Hematopoietic multipotent progenitor cell treated with erythropoietin and hydrocortisone succinate and interleukin-3 and kit ligand, for 15 days (in vitro differentiated cells): ENCODE measurements around the gene C2orf72.
"Not testable (repeated sequence)": the region's sequence is repeated elsewhere in the genome, so short reads cannot be mapped to it uniquely, and the experiment has no call there.

Experiments used
- DNase-seq: peaks from one replicate; pipeline ENCODE4 v3.0.0-alpha.2; 2015; ENCODE audit warnings: low spot score

Gene C2orf72

GRCh38 chr2:231037202-231037730 lies at the start of gene C2orf72:
Gene C2orf72 (plus strand): TSS chr2:231037523. CDS start chr2:231037566, 43 bp downstream.
- DNase-seq, result no peak

GRCh38 chr2:230989731-230990130 lies 47.6 kb upstream of the C2orf72 start:
- DNase-seq, result no peak

GRCh38 chr2:230990131-230990898 lies 47.0 kb upstream of the C2orf72 start:
- DNase-seq, result no peak

- no peak for DNase-seq
Observed at GRCh38 chr2:230990899-230991150, 46.5 kb upstream of the C2orf72 start.

- DNase-seq, result no peak
Observed at GRCh38 chr2:230991598-230991997, 45.7 kb upstream of the C2orf72 start.

GRCh38 chr2:230995821-230996220 lies 41.5 kb upstream of the C2orf72 start, which contains the start of gene SPATA3:
Gene SPATA3 (plus strand): TSS chr2:230996121. CDS start chr2:230996234, 113 bp downstream.
- DNase-seq, result no peak

- DNase-seq, result no peak
Observed at GRCh38 chr2:230996661-230997060, 40.7 kb upstream of the C2orf72 start.

GRCh38 chr2:230998882-230999281 lies 38.4 kb upstream of the C2orf72 start:
- DNase-seq, result no peak

- DNase-seq, result no peak
Observed at GRCh38 chr2:230999477-230999876, 37.8 kb upstream of the C2orf72 start.

- DNase-seq, result no peak
Observed at GRCh38 chr2:231000211-231000904, 37.0 kb upstream of the C2orf72 start.

- no peak for DNase-seq
Observed at GRCh38 chr2:231001036-231001435, 36.3 kb upstream of the C2orf72 start.

- DNase-seq, result no peak
Observed at GRCh38 chr2:231001921-231002320, 35.4 kb upstream of the C2orf72 start.

GRCh38 chr2:231002641-231003040 lies 34.7 kb upstream of the C2orf72 start:
- DNase-seq, result no peak

GRCh38 chr2:231003186-231003585 lies 34.1 kb upstream of the C2orf72 start:
- DNase-seq, result no peak

GRCh38 chr2:231004930-231005329 lies 32.4 kb upstream of the C2orf72 start:
- not testable (repeated sequence) for DNase-seq

GRCh38 chr2:231007286-231008098 lies 29.8 kb upstream of the C2orf72 start:
- no peak for DNase-seq

- DNase-seq, result no peak
Observed at GRCh38 chr2:231008131-231008530, 29.2 kb upstream of the C2orf72 start.

- no peak for DNase-seq
Observed at GRCh38 chr2:231009236-231009919, 27.9 kb upstream of the C2orf72 start.

GRCh38 chr2:231010201-231010730 lies 27.1 kb upstream of the C2orf72 start:
- DNase-seq, result no peak

GRCh38 chr2:231011526-231011925 lies 25.8 kb upstream of the C2orf72 start:
- DNase-seq, result no peak

GRCh38 chr2:231012463-231012862 lies 24.9 kb upstream of the C2orf72 start:
- no peak for DNase-seq

GRCh38 chr2:231013820-231014219 lies 23.5 kb upstream of the C2orf72 start:
- no peak for DNase-seq
